GM21423 (cell line): ENCODE data around the gene PRRT2.
A peak's percentile ranks its signal among the peaks of the same experiment; 100 is the strongest.

ENCODE experiments used
- ATAC-seq: cut with Tn5 transposase; IDR thresholded peaks from one replicate; pipeline ENCODE4 v1.9.1; 2021; ENCODE audit warnings: mild to moderate bottlenecking, moderate library complexity; ENCODE audit not compliant: unreplicated experiment

Gene PRRT2

DNA sequence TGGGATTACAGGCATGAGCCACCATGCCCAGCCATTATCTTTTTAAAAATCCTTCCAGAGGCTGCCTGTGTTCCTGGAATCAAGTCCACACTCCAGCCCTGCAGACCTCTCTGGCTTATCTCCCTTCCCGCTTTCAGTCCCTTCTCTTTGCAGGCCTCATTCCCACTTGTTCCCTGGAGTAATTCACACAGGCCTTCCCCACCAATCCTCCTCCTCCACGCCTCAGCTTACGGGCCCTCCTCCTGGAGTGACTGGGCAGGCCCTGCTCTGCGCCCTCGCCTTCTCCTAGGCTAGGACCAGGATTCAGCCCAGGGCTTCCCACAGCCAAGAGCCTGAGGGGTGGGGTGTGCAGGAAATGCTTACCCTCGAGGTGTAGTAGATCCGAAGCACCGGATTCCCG is 48.2 kb downstream of the PRRT2 start:
- ATAC-seq: no peak

- ATAC-seq: peak; percentile 4
Observed at GRCh38 chr16:29862383-29862883, 50.4 kb downstream of the PRRT2 start.

- peak; percentile 94 for ATAC-seq
Observed at GRCh38 chr16:29862884-29863668, 51.1 kb downstream of the PRRT2 start, which contains the start of gene CDIPT. TSS of gene CDIPT (minus strand) at chr16:29863226. CDS start at chr16:29862857, 369 bp downstream.

- ATAC-seq: no peak
Observed at GRCh38 chr16:29863669-29863984, 51.6 kb downstream of the PRRT2 start.

DNA sequence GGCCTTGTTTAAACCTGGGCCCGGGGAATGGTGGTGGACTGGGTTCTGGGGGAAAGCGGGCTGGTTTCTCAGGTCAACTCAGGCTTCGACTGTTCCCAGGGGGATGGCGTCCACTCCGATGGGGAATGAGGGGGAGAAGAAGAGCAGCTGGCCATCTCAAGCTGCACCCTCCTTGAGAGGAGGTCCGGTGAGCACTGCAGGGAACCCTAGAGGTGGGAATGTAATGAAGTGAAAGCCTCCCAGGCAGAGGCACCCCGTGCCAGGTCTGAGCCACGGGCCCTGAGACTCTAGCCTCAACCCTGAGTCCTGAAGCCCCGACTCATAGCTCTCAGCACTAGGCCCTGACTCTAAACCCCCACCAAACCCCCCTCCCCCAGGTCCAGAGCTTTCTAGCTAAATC is 52.2 kb downstream of the PRRT2 start:
- no peak for ATAC-seq
